Suppressor macrophage treated with lipopolysaccharide for 4 hours (primary cell): ENCODE data around the gene GFPT1.

Source experiments
- DNase-seq: peaks from one replicate; pipeline ENCODE4 v3.0.0-alpha.2; 2020

The GFPT1 gene

DNA sequence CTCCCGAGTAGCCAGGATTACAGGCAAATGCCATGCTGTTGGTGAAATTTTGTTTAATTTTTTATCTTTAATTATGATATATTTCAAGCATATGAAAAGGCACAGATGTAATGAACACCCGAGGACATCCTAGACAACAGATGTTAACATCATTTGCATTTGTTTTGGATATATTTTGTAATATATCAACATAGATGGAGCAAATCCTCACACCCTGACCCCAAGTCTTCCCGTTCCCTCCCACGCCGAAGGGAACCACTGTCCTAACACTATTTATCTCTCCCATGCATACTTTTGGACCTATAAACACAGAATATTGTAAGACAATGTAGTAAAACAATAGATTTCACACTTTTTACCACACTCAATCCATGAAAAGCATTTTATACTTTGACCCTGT lies 99.5 kb downstream of the GFPT1 start:
- no peak for DNase-seq

DNA sequence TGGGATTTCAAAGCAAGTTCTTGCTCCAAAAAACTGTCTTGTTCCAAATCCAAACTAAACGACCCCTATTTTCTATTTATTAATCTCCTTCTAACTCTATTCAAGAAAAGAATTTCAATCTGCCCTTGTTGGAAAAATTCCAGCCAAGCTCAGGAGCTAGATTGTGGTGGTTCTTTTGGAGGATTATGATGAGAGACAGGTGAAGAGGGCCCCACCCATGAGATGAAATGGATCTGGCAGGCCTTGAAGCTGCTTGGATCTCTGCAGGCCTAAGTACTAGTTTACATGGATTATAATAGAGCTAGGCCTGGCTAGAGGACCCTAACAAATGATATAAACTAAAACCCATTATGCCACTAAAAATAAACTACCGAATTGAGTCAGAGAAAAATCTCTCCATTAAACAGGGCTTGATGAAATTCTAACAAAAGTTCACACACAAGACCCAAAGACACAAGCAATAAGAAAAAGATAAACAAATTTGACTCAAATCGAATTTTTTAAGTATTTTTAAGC lies 101.6 kb downstream of the GFPT1 start:
- DNase-seq = no peak

DNA sequence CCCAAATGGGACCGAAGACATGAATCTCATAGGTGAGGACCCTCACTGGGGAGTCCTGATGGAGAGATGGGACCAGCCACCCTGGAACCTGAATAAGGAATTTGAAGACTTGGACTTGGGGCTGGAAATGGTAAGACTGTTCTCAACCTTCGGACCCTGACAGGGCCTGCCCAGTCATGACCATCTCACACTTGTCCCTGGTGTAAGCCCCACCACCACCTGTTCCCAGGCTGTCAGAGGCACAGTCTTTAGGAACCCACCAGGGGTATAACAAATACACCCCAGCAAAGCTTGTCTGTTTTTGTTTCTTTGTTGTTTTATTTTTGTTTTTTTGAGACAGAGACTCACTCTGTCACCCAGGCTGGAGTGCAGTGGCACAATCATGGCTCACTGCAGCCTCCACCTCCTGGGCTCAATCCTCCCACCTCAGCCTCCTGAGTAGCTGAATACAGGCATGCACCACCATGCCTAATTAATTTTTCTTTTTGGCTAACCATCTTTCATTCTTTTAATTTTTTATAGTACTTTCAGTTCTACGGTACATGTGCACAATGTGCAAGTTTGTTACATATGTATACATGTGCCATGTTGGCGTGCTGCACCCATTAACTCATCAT lies 106.1 kb downstream of the GFPT1 start:
- DNase-seq = no peak

DNA sequence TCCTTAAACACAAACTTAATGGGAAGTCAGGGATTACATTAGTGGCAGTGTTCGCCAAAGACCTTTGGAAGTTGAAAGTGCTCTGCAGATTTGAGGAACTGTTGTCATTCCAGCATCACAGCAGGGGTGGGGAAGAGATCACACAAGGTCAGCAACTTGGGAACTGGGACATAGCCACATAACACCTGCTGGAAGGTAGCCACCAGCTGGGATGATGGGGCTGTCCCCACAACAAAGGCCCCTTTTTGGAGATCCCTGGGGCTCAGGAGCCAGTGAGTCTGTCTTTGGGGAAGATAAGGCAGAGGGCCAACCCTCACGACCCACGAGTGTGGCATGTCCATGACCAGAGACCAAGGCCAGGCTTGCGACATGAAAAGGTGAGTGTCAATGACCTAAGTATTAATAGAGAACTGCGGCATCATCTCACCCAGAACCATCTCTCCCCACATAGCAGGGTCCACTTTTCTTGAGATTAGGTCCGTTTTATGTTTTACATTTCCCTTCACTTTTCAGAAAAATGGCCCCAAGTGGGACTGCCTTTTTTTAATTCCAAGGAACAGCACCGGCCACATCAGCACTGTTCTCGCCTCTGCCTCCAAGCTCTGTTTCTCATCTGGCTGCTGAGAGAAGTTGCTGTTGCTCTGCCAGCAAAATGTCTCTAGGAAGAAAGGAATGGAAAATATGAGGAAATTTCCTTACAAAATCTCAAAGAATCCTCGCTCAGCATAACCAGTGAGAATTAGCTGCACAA lies 106.9 kb downstream of the GFPT1 start:
- DNase-seq = peak; percentile 7

DNA sequence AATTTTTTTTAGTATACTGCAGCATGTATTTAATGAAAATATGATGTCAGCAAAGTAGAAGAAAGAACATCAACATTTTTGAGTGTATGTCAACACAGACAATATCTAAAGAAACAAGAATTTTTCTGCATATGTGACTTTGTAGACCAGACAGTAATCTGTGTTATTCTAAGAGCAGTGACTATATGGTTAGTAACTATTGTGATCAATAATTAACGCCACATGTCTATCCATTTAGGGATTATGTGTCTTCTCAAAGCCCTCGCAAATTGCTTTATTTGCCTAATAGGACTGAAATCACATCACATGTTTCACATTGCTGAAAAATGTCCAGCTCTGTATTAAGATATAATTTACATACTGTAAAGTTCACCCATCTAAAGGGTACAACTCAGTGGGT lies 107.8 kb downstream of the GFPT1 start:
- no peak for DNase-seq

DNA sequence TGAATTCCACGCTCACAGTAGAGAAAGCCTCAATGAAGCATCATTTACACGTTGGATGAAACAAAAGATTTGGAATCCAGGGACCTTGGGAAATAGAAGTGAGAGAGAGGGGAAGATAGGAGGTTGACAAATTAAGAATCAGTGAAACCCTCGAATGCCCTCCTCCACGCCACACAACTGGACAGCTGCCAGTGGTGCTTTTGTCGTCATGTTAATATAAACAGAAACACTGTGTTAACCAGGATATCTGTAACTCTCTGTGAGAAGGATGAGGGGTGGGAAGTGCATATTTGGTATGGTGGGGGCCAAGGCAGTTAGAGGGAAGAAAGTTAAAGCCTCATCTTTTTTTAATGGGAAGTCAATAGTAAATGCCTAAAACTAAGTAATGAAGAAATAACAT lies 108.7 kb downstream of the GFPT1 start:
- DNase-seq = no peak

DNA sequence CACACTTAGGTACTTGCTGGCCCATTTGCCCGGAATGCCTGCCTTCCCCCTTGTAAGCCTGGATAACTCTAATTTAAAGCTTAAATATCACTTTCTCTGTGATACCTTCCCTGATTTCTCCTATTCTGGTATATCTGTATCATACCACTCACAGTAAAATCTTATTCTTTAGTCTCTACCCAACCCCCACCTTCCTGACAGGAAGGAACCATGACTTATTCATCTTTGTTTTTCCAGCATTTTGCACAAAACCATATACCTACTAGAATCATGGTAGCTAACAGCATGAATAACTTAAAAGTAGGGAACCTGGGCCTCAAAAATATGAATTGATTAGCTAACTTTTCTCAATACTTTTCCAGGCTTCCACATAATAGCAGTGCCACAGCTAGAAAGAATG lies 111.5 kb downstream of the GFPT1 start:
- no peak for DNase-seq

DNA sequence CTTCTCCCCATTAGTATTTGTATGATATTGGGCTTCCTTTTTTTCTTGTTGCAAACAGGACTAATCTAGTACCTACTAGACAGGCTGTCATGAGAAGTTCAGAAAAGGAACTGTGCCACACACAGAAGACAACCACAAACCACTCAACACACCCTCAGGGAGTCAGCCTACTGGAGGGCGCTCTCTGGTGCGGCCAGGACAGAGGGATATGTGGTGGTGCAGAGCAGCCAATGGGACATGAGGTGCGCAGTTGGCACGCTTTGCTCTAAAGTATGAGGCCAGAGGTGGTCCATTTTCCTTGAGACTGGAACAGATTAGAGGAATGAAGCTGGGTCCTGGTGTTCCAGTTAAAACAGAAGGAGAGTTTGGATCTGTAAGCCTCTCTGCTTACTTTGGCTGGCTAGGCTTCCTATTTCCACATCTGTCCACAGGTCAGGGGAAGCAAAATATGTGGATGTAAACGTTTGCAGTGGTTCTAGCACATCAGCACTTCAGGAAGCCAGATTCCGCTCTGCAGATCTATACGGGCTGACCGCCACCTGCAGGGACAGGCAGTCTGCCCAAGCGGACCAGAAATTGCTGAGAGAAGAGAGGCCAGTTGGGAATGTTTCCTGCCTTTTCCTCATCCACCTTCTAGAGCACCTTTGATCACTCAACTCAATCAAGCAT lies 114.1 kb downstream of the GFPT1 start:
- DNase-seq = peak; percentile 26

DNA sequence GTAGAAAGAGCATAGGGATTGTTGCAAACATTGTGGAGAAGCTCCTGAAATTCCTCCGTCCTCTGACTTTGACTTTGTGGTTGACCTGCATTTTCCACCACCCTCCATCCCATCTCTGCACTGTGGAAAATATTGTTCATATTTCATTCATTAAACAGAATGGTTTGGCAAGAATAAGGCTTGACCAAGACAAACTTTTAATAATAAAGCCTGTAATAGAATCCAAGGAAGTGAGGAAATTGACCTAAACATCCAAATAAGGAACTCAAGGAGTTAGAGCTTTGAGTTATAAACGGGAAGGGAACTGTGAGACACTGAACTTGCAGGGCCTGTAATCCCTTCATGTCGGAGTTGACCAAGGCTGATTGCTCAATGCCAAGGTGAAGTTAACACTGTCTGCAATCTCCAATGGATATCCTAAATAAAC lies 115.2 kb downstream of the GFPT1 start:
- DNase-seq = peak; percentile 58
